OCI-LY7 (cell line): ENCODE measurements around the gene SPINT1. TPM values are rescaled to one million over a fixed set of nuclear protein-coding genes. Genes with fewer than 3 reads are reported as not detected.
A peak's percentile ranks its signal among the peaks of the same experiment; 100 is the strongest.

Experiments used
- BruUV-seq: library from RNA; stranded (reverse); fragments of 400-500 nt; replicated peaks from 2 replicates; lab custom pipeline; 2021; lab: Mats Ljungman, UMichigan
- CTCF ChIA-PET: fragments of 300-600 bp; sonication (Branson Sonifier 250); formaldehyde crosslinking; loops from one replicate; lab custom pipeline; 2022; ENCODE audit warnings: antibody characterized with exemption; ENCODE audit not compliant: unreplicated experiment; lab: Charles Lee
- POLR2A ChIA-PET: fragments of 300-600 bp; sonication (Branson Sonifier 250); formaldehyde crosslinking; loops from one replicate; lab custom pipeline; 2022; ENCODE audit warnings: antibody characterized with exemption; lab: Charles Lee
- DNase-seq: peaks from one replicate; pipeline ENCODE4 v3.0.0-alpha.2; 2015; ENCODE audit warnings: low spot score
- H2AFZ ChIP-seq: fragments of 200-600 bp; sonication (generic), shearing (Covaris generic); 2 replicates; pipeline ENCODE4 v1.6.1; 2014; ENCODE audit warnings: mild to moderate bottlenecking, antibody characterized with exemption, low read length, moderate library complexity
- H3K27ac ChIP-seq: fragments of 200-600 bp; sonication (generic); 2 replicates; pipeline ENCODE4 v1.5.1; 2014; ENCODE audit warnings: mixed run types, low read depth, mild to moderate bottlenecking, moderate library complexity, low read length, inconsistent platforms; ENCODE audit not compliant: poor library complexity, severe bottlenecking
- H3K36me3 ChIP-seq: fragments of 200-600 bp; sonication (generic); 2 replicates; pipeline ENCODE4 v1.6.1; 2014; ENCODE audit warnings: mild to moderate bottlenecking, antibody characterized with exemption, low read length, moderate library complexity, mixed read lengths; ENCODE audit not compliant: insufficient read depth
- H3K4me1 ChIP-seq: fragments of 200-600 bp; sonication (generic); 2 replicates; pipeline ENCODE4 v1.5.1; 2014; ENCODE audit warnings: mild to moderate bottlenecking, low read length; ENCODE audit not compliant: insufficient read depth, poor library complexity, severe bottlenecking
- H3K4me2 ChIP-seq: fragments of 200-600 bp; sonication (generic); 2 replicates; pipeline ENCODE4 v1.6.1; 2014; ENCODE audit warnings: mild to moderate bottlenecking, low read length
- H3K4me3 ChIP-seq: fragments of 200-600 bp; sonication (generic); 2 replicates; pipeline ENCODE4 v1.5.1; 2014; ENCODE audit warnings: mild to moderate bottlenecking, low read depth, low read length; ENCODE audit not compliant: poor library complexity, severe bottlenecking
- H3K79me2 ChIP-seq: fragments of 200-600 bp; sonication (generic); 2 replicates; pipeline ENCODE4 v1.6.1; 2016; ENCODE audit warnings: low read depth, mild to moderate bottlenecking, low read length, moderate library complexity, mixed read lengths; ENCODE audit not compliant: insufficient read depth
- H3K9me2 ChIP-seq: fragments of 200-600 bp; sonication (generic); 2 replicates; pipeline ENCODE4 v1.6.1; 2016; ENCODE audit warnings: mild to moderate bottlenecking, low read length, mixed read lengths; ENCODE audit not compliant: insufficient read depth
- H3K9me3 ChIP-seq: fragments of 200-600 bp; sonication (generic); 2 replicates; pipeline ENCODE4 v1.6.1; 2014; ENCODE audit warnings: mild to moderate bottlenecking, mixed run types, low read length, mixed read lengths
- H4K20me1 ChIP-seq: fragments of 200-600 bp; sonication (generic); 2 replicates; pipeline ENCODE4 v1.6.1; 2014; ENCODE audit warnings: mild to moderate bottlenecking, antibody characterized with exemption, low read length, moderate library complexity, mixed read lengths; ENCODE audit not compliant: insufficient read depth
- CTCF ChIP-seq: fragments of 200-600 bp; sonication (generic); conservative IDR thresholded peaks from 2 replicates; pipeline ENCODE4 v1.5.1; 2014; ENCODE audit warnings: mild to moderate bottlenecking, antibody characterized with exemption, low read length, moderate library complexity, mixed read lengths
- EZH2phosphoT487 ChIP-seq: fragments of 200-600 bp; sonication (generic); IDR thresholded peaks from 2 replicates; pipeline ENCODE4 v1.6.1; 2018; ENCODE audit warnings: low read depth, borderline replicate concordance, mild to moderate bottlenecking, mixed run types, antibody characterized with exemption, low read length, moderate library complexity, mixed read lengths
- intact Hi-C: fragments of 100-400 bp; cut with micrococcal nuclease; formaldehyde crosslinking; loops from one replicate; pipeline ENCODE4 v1.10.0; 2022; ENCODE audit not compliant: unreplicated experiment
- total RNA-seq, 2 experiments: library from RNA; depleted of rRNA in 1 of 2; stranded (reverse); fragments of >200 nt in 1 of 2; shearing (Covaris generic) in 1 of 2; gene quantifications; 2 replicates each; pipeline ENCODE4 v1.2.3, GENCODE V29; 2014 to 2022

Gene SPINT1
- total RNA-seq, 2 experiments from 2014 or later = 2.4 TPM; not detected in 1

DNA sequence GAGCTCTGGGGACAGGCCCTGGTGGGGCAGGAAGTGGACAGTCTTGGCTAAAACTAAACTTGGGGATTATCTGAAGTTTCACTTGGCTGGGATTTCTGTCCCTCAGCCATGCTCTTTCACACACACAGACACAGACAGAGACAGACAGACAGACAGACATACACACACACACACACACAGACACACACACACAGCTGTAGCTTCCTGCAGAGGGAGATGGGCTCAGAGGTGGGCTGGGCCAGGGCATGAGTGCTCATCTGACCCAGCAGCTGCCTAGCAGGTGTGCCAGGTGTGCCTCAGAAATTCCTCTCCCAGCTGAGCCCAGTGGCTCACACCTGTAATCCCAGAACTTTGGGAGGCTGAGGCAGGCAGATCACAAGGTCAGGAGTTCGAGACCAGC is 26.9 kb downstream of the SPINT1 start:
- TF ChIP-seq CTCF (no peak), EZH2phosphoT487 (no peak)
- DNase-seq = no peak
- Histone ChIP-seq H2AFZ (no peak overlapping the region), H3K79me2 (no peaks in the 10 kb centered on the region), H4K20me1 (no peaks in the 10 kb centered on the region), H3K4me1 (peaks cover 24% of the 10 kb centered on the region), H3K4me2 (no peak overlapping the region), H3K9me2 (no peaks in the 10 kb centered on the region), H3K36me3 (no peaks in the 10 kb centered on the region), H3K9me3 (no peaks in the 10 kb centered on the region), H3K27ac (no peak overlapping the region), H3K4me3 (no peak overlapping the region)
- ChIA-PET POLR2A (interaction anchor here (1.0 to 1.3 kb wide), 4 partner anchors 12 to 233 kb away, joined by 3 to 5 read pairs (median 4); no protein-coding TSS in a partner anchor), CTCF (interaction anchor here (2.9 kb wide), 1 partner anchor 13 kb away, joined by 23 read pairs; no protein-coding TSS in a partner anchor)
- BruUV-seq = no TSS peak
- intact Hi-C loops = no loop called here

- POLR2A ChIA-PET = interaction anchor here (0.7 to 1.3 kb wide), 3 partner anchors 12 to 313 kb away, joined by 4 to 7 read pairs (median 5); no protein-coding TSS in a partner anchor
- no peak overlapping the region for H3K27ac ChIP-seq
- intact Hi-C loops = no loop called here
These were observed 28.1 kb downstream of the SPINT1 start for GRCh38 chr15:40871749-40872617.

More at GRCh38 chr15:40871749-40872617, 28.1 kb downstream of the SPINT1 start:
- DNase-seq = no peak
- H3K9me2 ChIP-seq = no peaks in the 10 kb centered on the region
- no peaks in the 10 kb centered on the region for H3K9me3 ChIP-seq
- H3K79me2 ChIP-seq = no peaks in the 10 kb centered on the region
- CTCF ChIA-PET = interaction anchor here (2.9 kb wide), 1 partner anchor 14 kb away, joined by 23 read pairs; no protein-coding TSS in a partner anchor
- H3K36me3 ChIP-seq = no peaks in the 10 kb centered on the region
- TF ChIP-seq CTCF (no peak), EZH2phosphoT487 (no peak)
- no peak overlapping the region for H3K4me3 ChIP-seq
- no peaks in the 10 kb centered on the region for H4K20me1 ChIP-seq
- no TSS peak for BruUV-seq
- no peak overlapping the region for H2AFZ ChIP-seq
- H3K4me1 ChIP-seq = peaks cover 24% of the 10 kb centered on the region
- H3K4me2 ChIP-seq = peak overlapping the region; percentile 13; the same call in 1 of the 2 replicates
